Head of caudate nucleus (tissue), 42 donors: ENCODE data around the gene HAUS2.
A peak's percentile ranks its signal among the peaks of the same experiment; 100 is the strongest.
"Not testable (repeated sequence)": the region's sequence is repeated elsewhere in the genome, so short reads cannot be mapped to it uniquely, and the experiment has no call there.

Experiments used
- DNase-seq, 42 donors: peaks; one replicate each; pipeline versions ENCODE4 v3.0.0 to v3.0.0-alpha.2; 2020 to 2021; ENCODE audit warnings: mixed read lengths in 7 of 42
- intact Hi-C: fragments of 100-400 bp; cut with DNase I; formaldehyde crosslinking; loops from one replicate; pipeline ENCODE4 v1.15.0; 2022

The HAUS2 gene

GRCh38 chr15:42556550-42557207 lies 8.0 kb downstream of the HAUS2 start:
- DNase-seq, intact Hi-C loops: not testable (repeated sequence)

DNA sequence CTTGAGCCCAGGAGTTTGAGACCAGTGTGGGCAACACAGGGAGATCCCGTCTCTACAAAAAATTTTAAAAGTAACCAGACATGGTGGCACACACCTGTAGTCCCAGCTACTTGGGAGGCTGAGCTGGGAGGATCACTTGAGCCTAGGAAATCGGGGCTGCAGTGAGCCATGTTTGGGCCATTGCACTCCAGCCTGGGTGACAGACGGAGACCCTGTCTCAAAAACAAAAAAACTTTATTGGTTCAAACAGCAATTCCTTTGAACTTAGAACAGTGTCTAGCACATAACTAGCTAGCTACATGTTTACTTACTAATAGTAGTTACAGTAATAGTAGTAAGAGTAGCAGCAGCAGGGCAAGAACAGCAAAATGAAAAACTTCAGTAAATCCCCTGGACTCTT lies 10.1 kb downstream of the HAUS2 start:
- intact Hi-C loops = no loop called here
- DNase-seq = no peak

GRCh38 chr15:42575188-42576039 lies 26.8 kb downstream of the HAUS2 start, which contains the start of gene STARD9:
Gene STARD9, plus strand, starts transcription at chr15:42575606. Its CDS starts 110 bp downstream, at chr15:42575716.
- intact Hi-C loops = loop anchor here (5.0 kb wide), 2 partner anchors 77 to 78 kb away; partner anchors contain the start of gene SNAP23
- peak; percentile 94 to 99 (median 99) for DNase-seq

DNA sequence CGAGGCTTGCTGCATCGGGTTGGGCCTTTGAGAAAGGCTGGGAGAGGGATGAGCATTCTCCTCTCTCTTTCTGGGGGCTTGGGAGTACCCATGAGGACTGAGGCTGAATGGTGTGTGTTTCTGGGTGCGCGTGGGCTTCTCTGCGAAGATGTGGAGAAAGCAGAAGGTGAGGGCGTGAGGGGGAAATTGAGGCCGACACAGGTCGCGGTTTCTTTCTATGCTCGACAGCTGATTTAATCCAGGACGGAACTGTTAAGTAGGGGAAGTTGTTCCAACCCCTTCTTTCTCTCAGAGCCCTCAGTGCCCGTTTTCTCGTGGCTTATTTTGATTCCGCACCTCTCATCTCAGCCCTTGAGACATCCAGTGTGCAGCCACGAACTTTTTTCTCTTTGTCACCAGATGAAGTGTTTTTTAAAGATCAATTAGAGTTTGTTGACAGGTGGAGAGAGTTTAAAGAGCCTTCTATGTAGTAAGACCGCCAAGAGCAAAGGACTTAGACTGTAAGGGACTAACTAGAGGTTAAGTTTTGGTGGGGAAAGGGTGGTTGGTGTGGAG lies 27.5 kb downstream of the HAUS2 start:
- intact Hi-C loops = loop anchor here (5.0 kb wide), 2 partner anchors 76 to 79 kb away; partner anchors contain the start of gene SNAP23
- peak in 3 of 42 donors; percentile 27 to 60 (median 51) for DNase-seq

DNA sequence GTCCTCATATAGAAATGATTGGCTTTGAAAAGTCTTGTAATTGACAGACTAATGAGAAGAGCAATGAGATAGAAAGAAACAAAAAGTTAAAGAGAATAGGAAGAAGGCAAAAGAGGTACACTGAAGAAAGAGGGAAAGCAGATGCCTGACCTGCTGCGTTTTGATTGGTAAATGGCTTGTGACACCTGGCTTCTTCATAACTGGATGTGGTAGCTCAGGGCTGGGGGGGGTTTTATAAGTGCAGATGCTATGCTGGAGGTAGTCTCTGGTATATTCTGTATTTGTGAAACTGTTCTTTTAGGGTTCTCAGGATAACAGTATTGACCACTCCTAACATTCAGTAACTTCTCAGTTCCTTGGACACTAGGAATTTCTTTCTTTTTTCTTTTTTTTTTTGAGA lies 28.1 kb downstream of the HAUS2 start:
- intact Hi-C loops = loop anchor here (5.0 kb wide), 2 partner anchors 76 to 79 kb away; partner anchors contain the start of gene SNAP23
- no peak for DNase-seq

- no peak for DNase-seq
- intact Hi-C loops = loop anchor here (5.0 kb wide), 2 partner anchors 75 to 80 kb away; partner anchors contain the start of gene SNAP23
These were observed 28.9 kb downstream of the HAUS2 start for GRCh38 chr15:42577514-42578031.

DNA sequence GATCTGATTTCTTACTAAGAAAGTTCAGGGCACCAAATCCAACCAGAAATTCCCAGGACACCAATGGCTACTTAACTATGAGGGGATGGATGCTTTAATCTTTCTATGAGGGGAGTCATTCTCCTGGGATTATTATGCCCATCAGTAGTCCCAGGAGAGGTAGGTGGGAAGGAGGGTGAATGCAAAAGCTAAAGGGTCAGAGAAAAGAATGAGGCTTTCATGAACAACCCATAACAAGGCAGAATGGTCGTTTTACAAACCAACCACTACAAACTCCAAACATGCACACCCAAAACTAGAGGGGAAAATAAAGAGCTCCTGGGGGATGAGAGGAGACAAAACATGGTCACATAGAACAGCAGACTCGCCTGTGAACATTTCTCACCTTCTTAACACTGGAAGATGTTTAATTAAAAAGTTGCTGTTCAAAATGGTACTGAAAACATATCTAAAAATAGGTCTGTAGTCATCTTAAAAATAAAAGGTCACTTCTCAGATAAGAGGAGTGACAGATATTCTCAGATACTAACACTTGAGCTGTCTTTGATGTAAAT lies 30.4 kb downstream of the HAUS2 start:
- intact Hi-C loops = loop anchor here (5.0 kb wide), 2 partner anchors 73 to 82 kb away; partner anchors contain the start of gene SNAP23
- DNase-seq = no peak

DNA sequence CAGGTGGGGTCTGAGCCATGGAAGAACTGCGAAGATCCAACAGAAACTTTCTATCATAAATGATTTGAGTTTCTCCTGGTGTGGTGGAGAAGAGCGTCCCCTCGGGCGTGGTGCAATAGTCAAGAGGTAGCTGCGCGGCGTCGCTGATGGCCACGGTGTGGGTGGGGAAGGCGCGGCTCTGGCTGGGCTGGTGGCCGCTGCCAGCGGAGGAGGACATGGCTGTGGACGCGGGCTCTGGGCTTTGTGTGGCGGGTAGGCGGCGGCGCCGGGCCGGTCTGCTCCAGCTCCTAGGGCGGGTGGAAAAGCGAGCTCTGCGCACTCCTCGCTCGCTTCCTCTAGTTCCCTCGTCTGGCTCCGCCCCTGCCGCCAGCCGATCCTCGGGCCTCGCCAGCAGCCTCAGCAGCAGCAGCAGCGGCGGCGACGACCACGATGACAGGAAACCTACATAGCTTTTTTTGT lies 32.7 kb downstream of the HAUS2 start:
- DNase-seq = peak; percentile 75 to 96 (median 91)
- intact Hi-C loops = no loop called here

DNA sequence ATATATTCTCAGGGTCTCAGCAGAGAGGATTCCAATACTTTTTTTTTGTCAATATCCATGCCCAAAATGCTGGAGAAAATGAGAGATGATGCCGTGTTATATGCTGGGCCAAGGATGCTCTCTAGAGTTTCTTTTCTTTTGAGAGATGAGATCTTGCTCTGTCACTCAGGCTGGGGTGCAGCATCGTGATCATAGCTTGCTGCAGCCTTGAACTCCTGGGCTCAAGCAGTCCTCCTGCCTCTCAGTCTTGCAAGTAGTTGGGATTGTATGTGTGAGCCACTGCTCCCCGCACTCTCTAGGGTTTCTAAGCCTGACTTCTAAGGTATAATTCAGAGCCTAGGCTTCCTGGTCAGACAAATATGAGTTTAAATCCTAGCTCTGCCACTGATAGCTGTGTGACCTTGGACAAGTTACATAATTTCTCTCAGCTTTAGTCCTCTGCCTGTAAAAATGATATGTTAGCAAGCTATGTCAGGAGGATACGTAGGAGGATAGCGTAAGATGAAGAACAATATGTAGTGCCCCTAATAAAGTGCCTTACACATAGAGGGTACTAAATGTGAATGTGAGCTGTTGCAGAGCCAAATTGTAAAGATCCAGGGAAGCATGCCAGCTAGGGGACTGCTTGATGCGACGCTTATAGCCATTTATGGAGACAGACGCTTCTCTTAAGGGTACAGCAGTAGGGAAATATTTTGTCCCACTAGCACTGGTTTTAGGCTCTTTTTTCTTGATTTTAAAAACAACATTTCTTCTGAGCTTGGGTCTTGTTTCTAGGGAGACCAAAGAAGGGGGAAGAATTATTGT lies 34.1 kb downstream of the HAUS2 start:
- intact Hi-C loops = no loop called here
- DNase-seq = peak in 11 of 42 donors; percentile 7 to 46 (median 25)

DNA sequence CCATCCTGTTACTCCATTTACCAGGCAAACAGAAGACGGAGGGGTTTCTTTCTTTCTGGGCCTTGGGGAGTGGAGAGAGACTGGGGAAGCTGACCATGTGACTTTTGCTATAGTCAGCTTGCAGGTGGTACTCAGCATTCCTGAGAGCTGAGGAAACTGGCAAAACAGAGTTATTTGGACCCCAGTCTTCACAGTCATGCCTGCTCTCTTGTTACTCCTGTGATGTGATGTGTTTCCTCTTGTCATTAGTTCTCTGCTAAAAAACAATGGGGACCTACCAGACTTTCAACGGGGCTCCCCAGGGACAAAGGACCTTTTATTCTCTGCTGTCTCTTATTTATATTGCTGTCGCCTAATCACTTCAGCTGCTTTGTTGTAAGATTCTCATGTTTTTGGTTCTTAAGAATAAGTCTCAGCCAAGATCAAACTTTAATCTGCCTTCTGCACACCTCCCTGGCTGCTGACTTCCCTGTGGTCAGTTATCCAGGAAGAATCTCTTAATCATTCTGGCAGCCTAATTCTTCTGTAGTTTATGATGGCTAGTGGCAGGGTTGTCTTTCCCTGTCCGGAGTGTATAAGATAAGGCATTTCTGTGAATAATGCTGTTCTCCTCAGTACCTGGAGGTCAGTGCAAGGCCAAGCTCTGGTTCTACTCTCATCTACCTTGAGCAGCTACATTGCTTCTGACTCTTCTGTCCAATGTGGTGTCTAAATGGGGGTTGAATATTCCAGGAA lies 35.6 kb downstream of the HAUS2 start:
- intact Hi-C loops = no loop called here
- peak in 22 of 42 donors; percentile 7 to 74 (median 44) for DNase-seq

GRCh38 chr15:42590619-42591237 lies 42.1 kb downstream of the HAUS2 start:
- DNase-seq = no peak
- intact Hi-C loops = no loop called here

DNA sequence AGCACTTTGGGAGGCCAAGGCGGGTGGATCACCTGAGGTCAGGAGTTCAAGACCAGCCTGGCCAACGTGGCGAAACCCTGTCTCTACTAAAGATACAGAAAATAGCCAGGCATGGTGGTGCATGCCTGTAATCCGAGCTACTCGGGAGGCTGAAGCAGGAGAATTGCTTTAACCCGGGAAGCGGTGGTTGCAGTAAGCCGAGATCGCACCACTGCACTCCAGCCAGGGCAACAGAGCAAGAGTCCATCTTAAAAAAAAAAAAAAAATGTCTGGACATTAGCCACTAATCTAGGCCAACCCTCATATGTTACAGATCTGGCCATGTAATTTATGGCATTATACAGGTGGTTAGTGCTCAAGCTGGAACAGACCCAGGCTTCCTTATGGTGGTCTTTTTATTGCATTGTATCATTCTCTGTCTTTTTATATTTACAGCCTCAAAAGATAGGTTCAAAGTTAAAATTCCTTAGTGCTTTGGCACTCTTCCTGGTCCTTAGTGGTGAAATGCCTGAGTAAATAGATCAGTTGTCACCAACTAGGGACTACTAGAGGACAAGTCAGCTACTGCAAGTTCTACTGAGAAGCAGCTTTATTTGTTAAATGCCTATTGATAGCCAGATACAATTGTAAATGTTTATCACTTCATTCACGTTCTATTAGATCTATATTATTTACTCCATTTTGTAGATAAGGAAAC lies 42.7 kb downstream of the HAUS2 start:
- no peak for DNase-seq
- intact Hi-C loops = no loop called here

- no peak for DNase-seq
- intact Hi-C loops = no loop called here
These were observed 44.1 kb downstream of the HAUS2 start for GRCh38 chr15:42592716-42593115.

DNA sequence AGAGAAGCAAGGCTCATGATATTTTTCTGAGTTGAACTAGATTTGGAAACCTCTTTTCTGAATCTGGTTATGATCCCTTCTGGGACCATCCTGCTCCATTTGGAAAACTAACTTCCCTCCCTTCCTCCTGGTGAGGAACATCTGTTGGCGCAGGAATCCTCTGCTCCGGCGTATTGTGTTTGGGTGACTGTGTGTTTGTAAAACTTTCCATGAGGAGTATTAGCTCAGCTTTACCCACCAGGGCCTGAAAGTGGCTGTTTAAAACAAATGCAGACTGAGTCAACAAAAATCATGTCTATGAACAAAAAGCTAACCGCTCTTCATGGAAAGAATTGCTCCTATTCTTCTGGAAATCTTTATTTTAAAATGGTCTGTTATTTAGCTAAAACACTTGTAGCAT lies 44.5 kb downstream of the HAUS2 start:
- intact Hi-C loops = no loop called here
- DNase-seq = no peak

GRCh38 chr15:42594095-42594494 lies 45.5 kb downstream of the HAUS2 start:
- intact Hi-C loops = no loop called here
- no peak for DNase-seq

DNA sequence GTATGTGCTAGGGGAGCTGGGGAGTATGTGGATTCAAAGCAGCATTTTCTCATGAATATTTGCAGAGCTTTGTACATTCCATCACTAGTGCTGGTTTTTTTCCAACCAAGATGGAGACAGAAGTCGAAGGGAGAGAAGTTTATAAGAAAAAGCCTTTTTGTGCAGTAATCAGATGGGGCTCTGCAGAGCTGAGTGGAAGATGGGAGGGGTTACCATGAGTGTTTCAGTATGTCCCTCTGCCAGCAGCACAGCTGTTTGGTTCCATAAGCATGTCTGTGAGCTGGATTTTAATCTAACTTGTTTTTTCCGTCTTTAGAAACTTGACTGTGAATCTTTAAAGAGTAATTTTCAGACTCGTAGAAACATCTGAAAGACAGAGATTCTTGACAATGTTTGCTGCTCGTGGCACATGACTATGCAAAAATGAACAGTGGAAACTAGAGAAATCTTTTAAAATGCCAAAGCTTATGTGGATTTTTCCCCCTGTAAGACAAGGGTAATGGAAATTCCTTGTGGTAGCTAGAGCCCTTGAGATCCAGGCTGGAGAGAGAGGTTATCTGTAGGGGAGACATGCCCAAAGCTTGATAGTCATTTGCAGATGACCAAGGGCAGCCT lies 47.1 kb downstream of the HAUS2 start:
- intact Hi-C loops = no loop called here
- peak in 2 of 42 donors; percentile 33 to 43 for DNase-seq
